ENCODE results near the gene SMARCD1. TPM values are rescaled to one million over a fixed set of nuclear protein-coding genes. Genes with fewer than 3 reads are reported as not detected.

Gene SMARCD1
- total RNA-seq, 1 experiment from 2014 or later, result 152 TPM

- H3K4me1 Mint-ChIP-seq, result peaks cover 11 to 21% of the 10 kb centered on the region in 2 experiments
- Histone ChIP-seq H2AK5ac (ENCODE audit: insufficient read length, low read length) (no peak overlapping the region), H2BK5ac (ENCODE audit: insufficient read length, low read length) (no peak overlapping the region), H4K91ac (ENCODE audit: insufficient read length, low read depth, low read length) (no peak overlapping the region), H4K8ac (replicated peaks; ENCODE audit: insufficient read length, low read depth, low read length) (no peak overlapping the region), H3K9me3 (ENCODE audit: control insufficient read depth, low read depth, low read length) (no peaks in the 10 kb centered on the region), H3K4me1 (ENCODE audit: insufficient read depth, low read length) (no peaks in the 10 kb centered on the region), H4K20me1 (ENCODE audit: control insufficient read depth, insufficient read depth, insufficient read length) (no peaks in the 10 kb centered on the region), H2BK120ac (ENCODE audit: low read depth, low read length, poor library complexity, severe bottlenecking) (no peak overlapping the region), H3T11ph (ENCODE audit: low read length) (no peak overlapping the region), H3K79me2 (ENCODE audit: insufficient read depth, low read length) (no peaks in the 10 kb centered on the region), H3K4me2 (ENCODE audit: insufficient read depth, insufficient read length, low read length) (peak overlapping the region; percentile 72), H2BK15ac (ENCODE audit: low read depth, low read length) (no peak overlapping the region), H3K23me2 (ENCODE audit: insufficient read length, low read depth, low read length, poor library complexity, severe bottlenecking) (no peaks in the 10 kb centered on the region), H3K27ac (ENCODE audit: insufficient read length, low read depth, low read length) (no peak overlapping the region), H3K18ac (ENCODE audit: insufficient read length, low read depth, low read length) (no peak overlapping the region), H3K4ac (ENCODE audit: low read depth, low read length) (no peak overlapping the region), H3K27me3 (ENCODE audit: insufficient read depth, low read length) (no peaks in the 10 kb centered on the region), H3K14ac (ENCODE audit: insufficient read depth, low read length) (no peak overlapping the region), H3K79me1 (ENCODE audit: insufficient read depth, low read depth, low read length, poor library complexity, severe bottlenecking) (no peaks in the 10 kb centered on the region), H2BK12ac (ENCODE audit: insufficient read length, low read depth, low read length) (no peak overlapping the region), H3K56ac (ENCODE audit: insufficient read length, low read depth, low read length) (no peak overlapping the region), H4K5ac (ENCODE audit: insufficient read length, low read depth, low read length) (no peak overlapping the region), H2BK20ac (ENCODE audit: low read depth, low read length, poor library complexity, severe bottlenecking) (no peak overlapping the region), H3K23ac (ENCODE audit: insufficient read length, low read depth, low read length) (no peak overlapping the region), H2AFZ (ENCODE audit: low read length) (no peak overlapping the region), H3K9ac (ENCODE audit: extremely low read depth, insufficient read length, low read length) (peak overlapping the region; percentile 33)
- H3K36me3 Mint-ChIP-seq (ENCODE audit: insufficient read depth in 1 of 3, low read depth in 3 of 3), result peaks cover 39 to 47% (median 45%) of the 10 kb centered on the region in 3 experiments
- H3K27ac Mint-ChIP-seq, result peak overlapping the region; percentile 89 to 97 (median 95); a peak in 6 of 7 replicates
- WGBS (ENCODE audit: extremely low coverage, insufficient read length, low lambda C conversion rate), result no CpG with 5 or more reads among the region's 8 CpGs
- peak overlapping the region; percentile 90 to 95 for H3K4me3 Mint-ChIP-seq
- H3K9me3 Mint-ChIP-seq, result no peaks in the 10 kb centered on the region
- no peak for DNase-seq
- no peak for TF ChIP-seq CTCF (conservative IDR thresholded peaks at IDR 0.05)
- peaks cover 10% of the 10 kb centered on the region for H3K27me3 Mint-ChIP-seq (ENCODE audit: low read depth)
These were observed 502 bp downstream of the SMARCD1 start for GRCh38 chr12:50085615-50086072.

Measured in H9 (cell line).